PFSK-1 (cell line): ENCODE data around the gene CD320.

ENCODE experiments used
- POLR2AphosphoS5 ChIP-seq: IDR thresholded peaks from 2 replicates; pipeline ENCODE4 v1.6.1; 2012; ENCODE audit warnings: low read depth, mild to moderate bottlenecking, control low read depth, low read length, moderate library complexity
- SIN3A ChIP-seq: IDR thresholded peaks from 2 replicates; pipeline ENCODE4 v1.6.1; 2012; ENCODE audit warnings: mild to moderate bottlenecking, low read length, moderate library complexity, borderline replicate concordance; ENCODE audit not compliant: insufficient read depth
- TAF1 ChIP-seq: IDR thresholded peaks from 2 replicates; pipeline ENCODE4 v1.6.1; 2012; ENCODE audit warnings: low read length, control low read depth, borderline replicate concordance; ENCODE audit not compliant: insufficient read depth
- TF ChIP-seq, protein P1 (sequence below), 2 experiments: IDR thresholded peaks; 2 replicates each; pipeline versions ENCODE4 v1.6.1 to v1.8.0; 2011 to 2012; ENCODE audit warnings: low read depth in 2 of 2, low read length in 2 of 2, control low read depth in 1 of 2, inconsistent platforms in 1 of 2, mild to moderate bottlenecking in 1 of 2, moderate library complexity in 1 of 2; ENCODE audit not compliant: insufficient read depth in 1 of 2

DNA sequence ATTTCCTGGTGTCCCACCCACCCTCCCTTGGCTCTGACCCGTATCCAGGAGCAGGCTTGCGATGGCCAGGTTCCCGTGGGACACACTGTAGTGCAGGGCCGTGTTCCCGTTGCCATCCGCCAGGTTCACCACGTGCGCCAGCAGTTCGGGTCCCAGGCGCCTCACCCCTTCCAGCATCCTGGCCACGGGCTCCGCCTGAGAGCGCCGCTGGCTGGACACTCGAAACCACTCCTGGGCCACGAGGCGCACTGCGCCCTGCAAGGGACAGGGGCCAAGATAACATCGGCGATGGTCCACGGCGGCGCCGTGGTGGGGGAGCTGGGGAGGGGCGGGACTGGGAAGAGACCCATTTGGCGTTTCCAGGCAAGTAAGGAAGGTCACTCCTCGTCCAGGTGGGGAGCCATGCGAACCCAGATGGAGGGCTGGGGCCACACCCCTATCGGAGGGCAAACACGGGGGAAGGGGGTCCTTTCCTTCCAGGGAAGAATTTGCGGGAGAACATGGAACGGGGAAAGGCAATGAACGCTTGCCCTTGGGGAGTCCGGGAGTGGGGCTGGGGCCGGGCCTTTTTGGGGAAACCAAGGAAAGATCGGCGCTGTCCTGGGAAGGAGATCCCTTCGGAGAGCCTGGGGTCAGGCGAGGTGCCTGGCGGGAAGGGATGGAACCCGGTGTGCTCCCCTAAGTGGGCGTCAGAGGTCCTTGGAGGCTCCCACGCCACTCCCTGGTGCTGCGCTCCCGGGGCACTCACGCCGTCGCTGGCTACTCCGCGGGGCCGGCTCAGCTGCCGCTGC, 25.0 kb upstream of the CD320 start:
- TF ChIP-seq POLR2AphosphoS5 (no peak), TAF1 (no peak), SIN3A (no peak)
- TF ChIP-seq, protein P1, sequence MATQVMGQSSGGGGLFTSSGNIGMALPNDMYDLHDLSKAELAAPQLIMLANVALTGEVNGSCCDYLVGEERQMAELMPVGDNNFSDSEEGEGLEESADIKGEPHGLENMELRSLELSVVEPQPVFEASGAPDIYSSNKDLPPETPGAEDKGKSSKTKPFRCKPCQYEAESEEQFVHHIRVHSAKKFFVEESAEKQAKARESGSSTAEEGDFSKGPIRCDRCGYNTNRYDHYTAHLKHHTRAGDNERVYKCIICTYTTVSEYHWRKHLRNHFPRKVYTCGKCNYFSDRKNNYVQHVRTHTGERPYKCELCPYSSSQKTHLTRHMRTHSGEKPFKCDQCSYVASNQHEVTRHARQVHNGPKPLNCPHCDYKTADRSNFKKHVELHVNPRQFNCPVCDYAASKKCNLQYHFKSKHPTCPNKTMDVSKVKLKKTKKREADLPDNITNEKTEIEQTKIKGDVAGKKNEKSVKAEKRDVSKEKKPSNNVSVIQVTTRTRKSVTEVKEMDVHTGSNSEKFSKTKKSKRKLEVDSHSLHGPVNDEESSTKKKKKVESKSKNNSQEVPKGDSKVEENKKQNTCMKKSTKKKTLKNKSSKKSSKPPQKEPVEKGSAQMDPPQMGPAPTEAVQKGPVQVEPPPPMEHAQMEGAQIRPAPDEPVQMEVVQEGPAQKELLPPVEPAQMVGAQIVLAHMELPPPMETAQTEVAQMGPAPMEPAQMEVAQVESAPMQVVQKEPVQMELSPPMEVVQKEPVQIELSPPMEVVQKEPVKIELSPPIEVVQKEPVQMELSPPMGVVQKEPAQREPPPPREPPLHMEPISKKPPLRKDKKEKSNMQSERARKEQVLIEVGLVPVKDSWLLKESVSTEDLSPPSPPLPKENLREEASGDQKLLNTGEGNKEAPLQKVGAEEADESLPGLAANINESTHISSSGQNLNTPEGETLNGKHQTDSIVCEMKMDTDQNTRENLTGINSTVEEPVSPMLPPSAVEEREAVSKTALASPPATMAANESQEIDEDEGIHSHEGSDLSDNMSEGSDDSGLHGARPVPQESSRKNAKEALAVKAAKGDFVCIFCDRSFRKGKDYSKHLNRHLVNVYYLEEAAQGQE (IDR thresholded peaks at IDR 0.05; ENCODE audit: insufficient read depth in 1 of 2, low read depth in 2 of 2, low read length in 2 of 2), result no peak
